Mesenchymal stem cell (in vitro differentiated cells and primary cell): ENCODE data around the gene TNIP1.
A peak's percentile ranks its signal among the peaks of the same experiment; 100 is the strongest.

Experiments
- DNase-seq: peaks from one replicate; pipeline ENCODE4 v3.0.0-alpha.2; 2013
- H2AFZ ChIP-seq: one replicate; pipeline ENCODE4 v1.6.1; 2013; ENCODE audit warnings: low read depth, mild to moderate bottlenecking, control low read depth, inconsistent platforms, low read length, moderate library complexity
- H2AK5ac ChIP-seq: 2 replicates; pipeline ENCODE4 v1.6.1; 2013; ENCODE audit warnings: low read length, moderate library complexity, mild to moderate bottlenecking, inconsistent platforms; ENCODE audit not compliant: severe bottlenecking
- H2BK120ac ChIP-seq: one replicate; pipeline ENCODE4 v1.6.1; 2013; ENCODE audit warnings: low read depth, mild to moderate bottlenecking, inconsistent platforms, low read length, moderate library complexity
- H2BK12ac ChIP-seq, 2 experiments: one replicate each; pipeline ENCODE4 v1.6.1; 2013; ENCODE audit warnings: inconsistent platforms in 2 of 2, low read length in 2 of 2, mild to moderate bottlenecking in 2 of 2, moderate library complexity in 2 of 2, control low read depth in 1 of 2
- H2BK15ac ChIP-seq: one replicate; pipeline ENCODE4 v1.6.1; 2013; ENCODE audit warnings: mild to moderate bottlenecking, low read depth, inconsistent platforms; ENCODE audit not compliant: poor library complexity, severe bottlenecking
- H2BK5ac ChIP-seq: 2 replicates; pipeline ENCODE4 v1.6.1; 2013; ENCODE audit warnings: low read depth, mild to moderate bottlenecking, low read length, control low read depth, inconsistent platforms; ENCODE audit not compliant: poor library complexity, severe bottlenecking
- H3K14ac ChIP-seq, 2 experiments: one replicate each; pipeline ENCODE4 v1.6.1; 2013; ENCODE audit warnings: inconsistent platforms in 2 of 2, low read length in 2 of 2, control low read depth in 1 of 2, mild to moderate bottlenecking in 1 of 2, moderate library complexity in 1 of 2
- H3K18ac ChIP-seq, 2 experiments: one replicate each; pipeline ENCODE4 v1.6.1; 2013; ENCODE audit warnings: inconsistent platforms in 2 of 2, low read length in 2 of 2, control low read depth in 1 of 2, low read depth in 1 of 2, mild to moderate bottlenecking in 1 of 2
- H3K23ac ChIP-seq, 2 experiments: one replicate each; pipeline ENCODE4 v1.6.1; 2013; ENCODE audit warnings: inconsistent platforms in 2 of 2, low read length in 2 of 2, mild to moderate bottlenecking in 2 of 2, moderate library complexity in 2 of 2, control low read depth in 1 of 2
- H3K27ac ChIP-seq: 2 replicates; pipeline ENCODE4 v1.5.1; 2013; ENCODE audit warnings: mild to moderate bottlenecking, moderate library complexity, low read length, control low read depth, inconsistent platforms; ENCODE audit not compliant: poor library complexity, severe bottlenecking
- H3K27me3 ChIP-seq, 2 experiments: 2 replicates each; pipeline versions ENCODE4 v1.6.1 to v1.7.0; 2013; ENCODE audit warnings: low read length in 2 of 2, mild to moderate bottlenecking in 2 of 2, moderate library complexity in 2 of 2, control low read depth in 1 of 2, inconsistent platforms in 1 of 2; ENCODE audit not compliant: control insufficient read depth in 1 of 2, insufficient read depth in 1 of 2
- H3K36me3 ChIP-seq, 2 experiments: 2 replicates each; pipeline versions ENCODE4 v1.6.1 to v1.7.0; 2013; ENCODE audit warnings: low read length in 2 of 2, control low read depth in 1 of 2, inconsistent platforms in 1 of 2, low read depth in 1 of 2, mild to moderate bottlenecking in 1 of 2; ENCODE audit not compliant: insufficient read depth in 2 of 2, control insufficient read depth in 1 of 2
- H3K4ac ChIP-seq, 2 experiments: one replicate each; pipeline ENCODE4 v1.6.1; 2013; ENCODE audit warnings: inconsistent platforms in 2 of 2, low read length in 2 of 2, mild to moderate bottlenecking in 2 of 2, moderate library complexity in 2 of 2, control low read depth in 1 of 2, low read depth in 1 of 2
- H3K4me1 ChIP-seq: 2 replicates; pipeline ENCODE4 v1.6.1; 2013; ENCODE audit warnings: low read depth, low read length, control low read depth; ENCODE audit not compliant: control insufficient read depth, insufficient read depth
- H3K4me2 ChIP-seq: 2 replicates; pipeline ENCODE4 v1.6.1; 2013; ENCODE audit warnings: low read length, mild to moderate bottlenecking, inconsistent platforms; ENCODE audit not compliant: poor library complexity, severe bottlenecking
- H3K4me3 ChIP-seq, 2 experiments: 2 replicates each; pipeline versions ENCODE4 v1.5.1 to v1.7.0; 2013; ENCODE audit warnings: low read length in 2 of 2, mild to moderate bottlenecking in 2 of 2, control low read depth in 1 of 2, low read depth in 1 of 2; ENCODE audit not compliant: insufficient read depth in 1 of 2
- H3K79me1 ChIP-seq: replicated peaks from 2 replicates; pipeline ENCODE4 v1.6.1; 2013; ENCODE audit warnings: mild to moderate bottlenecking, control low read depth, low read length, inconsistent platforms; ENCODE audit not compliant: poor library complexity, severe bottlenecking
- H3K9ac ChIP-seq: 2 replicates; pipeline ENCODE4 v1.7.0; 2013; ENCODE audit warnings: mild to moderate bottlenecking, low read length, moderate library complexity
- H3K9me3 ChIP-seq: 2 replicates; pipeline ENCODE4 v1.7.0; 2013; ENCODE audit warnings: mild to moderate bottlenecking, low read length; ENCODE audit not compliant: control insufficient read depth
- H4K8ac ChIP-seq: one replicate; pipeline ENCODE4 v1.6.1; 2013; ENCODE audit warnings: inconsistent platforms, mild to moderate bottlenecking, low read length, moderate library complexity
- H4K91ac ChIP-seq: one replicate; pipeline ENCODE4 v1.6.1; 2013; ENCODE audit warnings: mild to moderate bottlenecking, low read length, inconsistent platforms
- WGBS: methylation state at CpG from one replicate; pipeline ENCODE4 v1.1.7; 2013; ENCODE audit warnings: mixed read lengths; 5-methylcytosine and 5-hydroxymethylcytosine counted together

TNIP1 gene

GRCh38 chr5:151113651-151114050, 32.8 kb upstream of the TNIP1 start:
- WGBS: 63% methylated on average over 3 of the region's 3 CpGs
- Histone ChIP-seq H2BK120ac (no peak overlapping the region), H3K18ac (no peak overlapping the region), H3K9me3 (no peaks in the 10 kb centered on the region), H3K4me2 (no peak overlapping the region), H3K27ac (no peak overlapping the region), H3K27me3 (no peaks in the 10 kb centered on the region), H3K23ac (no peak overlapping the region), H4K8ac (no peak overlapping the region), H2BK12ac (no peak overlapping the region), H3K4me3 (no peak overlapping the region), H3K36me3 (peaks cover 68 to 93% of the 10 kb centered on the region in 2 experiments), H2BK5ac (no peak overlapping the region), H3K79me1 (peaks cover 30% of the 10 kb centered on the region), H2AK5ac (no peak overlapping the region), H4K91ac (no peak overlapping the region), H3K4ac (no peak overlapping the region), H3K14ac (no peak overlapping the region), H2BK15ac (no peak overlapping the region), H3K4me1 (peaks cover 3% of the 10 kb centered on the region), H2AFZ (no peak overlapping the region), H3K9ac (no peak overlapping the region)
- DNase-seq: no peak

GRCh38 chr5:151110992-151111391, 30.2 kb upstream of the TNIP1 start:
- peaks cover 61 to 93% of the 10 kb centered on the region in 2 experiments for H3K36me3 ChIP-seq
- H3K4me2 ChIP-seq: no peak overlapping the region
- H2BK15ac ChIP-seq: no peak overlapping the region
- no peak overlapping the region for H3K14ac ChIP-seq
- no peak overlapping the region for H2BK120ac ChIP-seq
- H3K9me3 ChIP-seq: no peaks in the 10 kb centered on the region
- no peak overlapping the region for H2BK12ac ChIP-seq
- no peak overlapping the region for H3K23ac ChIP-seq
- H3K9ac ChIP-seq: no peak overlapping the region
- H3K18ac ChIP-seq: no peak overlapping the region
- H3K4me3 ChIP-seq: no peak overlapping the region
- H4K8ac ChIP-seq: no peak overlapping the region
- WGBS: 98% methylated on average over 3 of the region's 3 CpGs
- no peak for DNase-seq
- no peak overlapping the region for H3K27ac ChIP-seq
- H3K4ac ChIP-seq: no peak overlapping the region
- peaks cover 11% of the 10 kb centered on the region for H3K4me1 ChIP-seq
- H2BK5ac ChIP-seq: no peak overlapping the region
- no peak overlapping the region for H2AFZ ChIP-seq
- no peaks in the 10 kb centered on the region for H3K27me3 ChIP-seq
- H4K91ac ChIP-seq: no peak overlapping the region
- no peak overlapping the region for H2AK5ac ChIP-seq
- H3K79me1 ChIP-seq: peaks cover 41% of the 10 kb centered on the region

GRCh38 chr5:151110122-151110681, 29.4 kb upstream of the TNIP1 start:
- H2AFZ ChIP-seq: no peak overlapping the region
- no peaks in the 10 kb centered on the region for H3K27me3 ChIP-seq
- WGBS: 98% methylated on average over 10 of the region's 11 CpGs
- H2BK15ac ChIP-seq: no peak overlapping the region
- no peak overlapping the region for H3K14ac ChIP-seq
- H2BK5ac ChIP-seq: no peak overlapping the region
- peaks cover 44% of the 10 kb centered on the region for H3K79me1 ChIP-seq
- H3K27ac ChIP-seq: no peak overlapping the region
- DNase-seq: no peak
- no peak overlapping the region for H3K23ac ChIP-seq
- H4K91ac ChIP-seq: no peak overlapping the region
- H3K4ac ChIP-seq: no peak overlapping the region
- H3K18ac ChIP-seq: no peak overlapping the region
- no peak overlapping the region for H2BK120ac ChIP-seq
- no peak overlapping the region for H2BK12ac ChIP-seq
- peaks cover 62 to 94% of the 10 kb centered on the region in 2 experiments for H3K36me3 ChIP-seq
- H3K4me2 ChIP-seq: no peak overlapping the region
- H2AK5ac ChIP-seq: no peak overlapping the region
- no peak overlapping the region for H3K9ac ChIP-seq
- no peaks in the 10 kb centered on the region for H3K9me3 ChIP-seq
- no peak overlapping the region for H3K4me3 ChIP-seq
- no peak overlapping the region for H4K8ac ChIP-seq
- H3K4me1 ChIP-seq: peaks cover 11% of the 10 kb centered on the region

- no peak overlapping the region for H2BK120ac ChIP-seq
- no peak overlapping the region for H3K4me2 ChIP-seq
- peaks cover 11% of the 10 kb centered on the region for H3K4me1 ChIP-seq
- no peak overlapping the region for H2BK15ac ChIP-seq
- H2AFZ ChIP-seq: no peak overlapping the region
- no peak for DNase-seq
- 96% methylated on average over 8 of the region's 8 CpGs for WGBS
- no peak overlapping the region for H3K27ac ChIP-seq
- no peak overlapping the region for H3K23ac ChIP-seq
- no peak overlapping the region for H4K91ac ChIP-seq
- no peak overlapping the region for H2BK12ac ChIP-seq
- peak overlapping the region; percentile 0 for H4K8ac ChIP-seq
- H3K4ac ChIP-seq: no peak overlapping the region
- no peak overlapping the region for H3K18ac ChIP-seq
- H3K9ac ChIP-seq: no peak overlapping the region
- no peaks in the 10 kb centered on the region for H3K27me3 ChIP-seq
- no peak overlapping the region for H3K4me3 ChIP-seq
- no peak overlapping the region for H2AK5ac ChIP-seq
- H3K36me3 ChIP-seq: peaks cover 78 to 98% of the 10 kb centered on the region in 2 experiments
- peaks cover 46% of the 10 kb centered on the region for H3K79me1 ChIP-seq
- no peak overlapping the region for H3K14ac ChIP-seq
- no peak overlapping the region for H2BK5ac ChIP-seq
- no peaks in the 10 kb centered on the region for H3K9me3 ChIP-seq
Measured at GRCh38 chr5:151108566-151108965, 27.7 kb upstream of the TNIP1 start.
